DOHH2 (cell line): Measurements from ENCODE around the gene RUFY4.

Experiments used
- CTCF ChIP-seq: fragments of 200-600 bp; sonication (generic); IDR thresholded peaks from one replicate; pipeline ENCODE4 v1.5.1; 2014; ENCODE audit warnings: antibody characterized with exemption, mild to moderate bottlenecking, low read depth, low read length; ENCODE audit not compliant: poor library complexity, severe bottlenecking
- EZH2phosphoT487 ChIP-seq: fragments of 200-600 bp; sonication (generic); IDR thresholded peaks from 2 replicates; pipeline ENCODE4 v1.6.1; 2017; ENCODE audit warnings: borderline replicate concordance, mild to moderate bottlenecking, antibody characterized with exemption, low read length, moderate library complexity, mixed read lengths

DNA sequence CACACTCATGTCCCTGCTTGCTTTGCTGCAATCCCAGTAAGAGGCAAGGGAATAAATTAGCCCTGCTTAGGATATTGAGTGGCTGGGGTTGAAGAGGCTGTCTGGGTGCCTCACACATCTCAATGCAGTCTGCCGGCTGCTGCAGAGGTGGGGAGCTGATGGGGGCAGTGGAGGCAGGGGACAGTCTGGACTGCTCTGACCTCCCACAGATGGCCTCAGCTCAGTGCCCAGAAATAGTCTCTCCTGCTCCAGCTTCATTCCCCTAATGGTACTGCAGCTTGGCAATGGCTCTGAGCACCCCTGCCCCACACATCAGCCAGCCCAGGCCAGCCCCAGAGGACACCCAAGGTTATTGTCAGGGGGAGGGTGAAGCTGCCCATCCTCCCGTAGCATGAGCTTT lies 44.7 kb upstream of the RUFY4 start:
- TF ChIP-seq CTCF = no peak
- no peak for TF ChIP-seq EZH2phosphoT487
